Thyroid gland (tissue), 4 donors: ENCODE measurements around the gene UFM1. TPM values are rescaled to one million over a fixed set of nuclear protein-coding genes. Genes with fewer than 3 reads are reported as not detected.
"Not testable (repeated sequence)": the region's sequence is repeated elsewhere in the genome, so short reads cannot be mapped to it uniquely, and the experiment has no call there.

Experiments used
- DNase-seq, 2 donors: peaks; one replicate each; pipeline ENCODE4 v3.0.0-alpha.2; 2019
- H3K27ac ChIP-seq, 3 donors: fragments of 200-600 bp; sonication (generic); 1 replicate in 2 of 3; 2 replicates in 1 of 3; pipeline ENCODE4 v1.5.1; 2016 to 2019; ENCODE audit warnings: mild to moderate bottlenecking in 1 of 3, moderate library complexity in 1 of 3
- H3K27me3 ChIP-seq: fragments of 200-600 bp; sonication (generic); one replicate; pipeline ENCODE4 v1.5.1; 2019
- H3K36me3 ChIP-seq, 2 donors: fragments of 200-600 bp; sonication (generic); one replicate each; pipeline ENCODE4 v1.5.1; 2016 to 2019
- H3K4me1 ChIP-seq, 2 donors: fragments of 200-600 bp; sonication (generic); one replicate each; pipeline ENCODE4 v1.5.1; 2017 to 2019
- H3K4me3 ChIP-seq, 3 donors: fragments of 200-600 bp; sonication (generic); replicated peaks in 1 of 3; 1 replicate in 2 of 3; 2 replicates in 1 of 3; pipeline ENCODE4 v1.5.1; 2016; ENCODE audit warnings: mild to moderate bottlenecking in 1 of 3
- H3K9me3 ChIP-seq: fragments of 200-600 bp; sonication (generic); one replicate; pipeline ENCODE4 v1.5.1; 2017
- CTCF ChIP-seq, 6 experiments: fragments of 200-600 bp in 3 of 6; fragments of 450-650 bp in 3 of 6; sonication (generic) in 3 of 6; IDR thresholded peaks; one replicate each; pipeline ENCODE4 v1.5.1; 2016 to 2019; ENCODE audit warnings: antibody characterized with exemption in 6 of 6, mild to moderate bottlenecking in 2 of 6, inconsistent platforms in 1 of 6, moderate library complexity in 1 of 6
- POLR2A ChIP-seq, 2 donors: fragments of 450-650 bp; IDR thresholded peaks; one replicate each; pipeline ENCODE4 v1.6.1; 2017; ENCODE audit warnings: antibody characterized with exemption in 2 of 2, mild to moderate bottlenecking in 2 of 2, moderate library complexity in 1 of 2
- WGBS, 2 donors: methylation state at CpG; one replicate each; pipeline ENCODE4 v1.1.5; 2017; 5-methylcytosine and 5-hydroxymethylcytosine counted together
- intact Hi-C: fragments of 100-400 bp; cut with DNase I; formaldehyde crosslinking; loops from one replicate; pipeline ENCODE4 v1.15.1; 2023
- total RNA-seq, 4 donors: library from RNA; depleted of rRNA; stranded (reverse); fragments of >200 nt; gene quantifications; one replicate each; pipeline ENCODE4 v1.2.3, GENCODE V29; 2016

The UFM1 gene
- total RNA-seq, 4 donors from 2014 or later: 56.3 to 124 (median 77.9) TPM

DNA sequence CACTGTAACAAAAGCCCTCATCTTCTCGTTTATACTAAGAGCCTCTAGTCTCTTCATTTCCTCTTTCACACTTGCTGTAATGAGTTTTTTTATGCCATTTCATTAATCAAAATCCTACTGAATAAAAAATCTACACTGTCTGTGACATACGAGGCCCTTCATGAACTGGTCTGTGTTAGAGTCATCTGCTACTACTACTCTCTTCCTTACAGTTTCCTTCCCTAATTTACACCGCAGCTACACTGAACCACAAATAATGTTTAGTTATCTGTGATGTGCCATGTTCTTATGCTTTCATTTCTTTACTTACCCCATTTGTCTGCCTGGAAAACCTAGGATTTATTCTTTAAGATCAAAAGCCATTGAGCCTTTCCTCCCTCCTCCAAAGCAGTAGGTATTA, 16.0 kb downstream of the UFM1 start:
- Histone ChIP-seq H3K9me3 (no peaks in the 10 kb centered on the region), H3K4me3 (no peak overlapping the region), H3K27ac (no peak overlapping the region), H3K36me3 (peaks cover 0 to 3% of the 10 kb centered on the region in 2 donors), H3K27me3 (no peaks in the 10 kb centered on the region), H3K4me1 (no peaks in the 10 kb centered on the region)
- 74 to 75% methylated on average over 3 of the region's 3 CpGs for WGBS, 2 donors
- TF ChIP-seq POLR2A (IDR thresholded peaks at IDR 0.05) (no peak), CTCF (IDR thresholded peaks at IDR 0.05) (no peak)
- intact Hi-C loops: no loop called here
- DNase-seq: no peak

DNA sequence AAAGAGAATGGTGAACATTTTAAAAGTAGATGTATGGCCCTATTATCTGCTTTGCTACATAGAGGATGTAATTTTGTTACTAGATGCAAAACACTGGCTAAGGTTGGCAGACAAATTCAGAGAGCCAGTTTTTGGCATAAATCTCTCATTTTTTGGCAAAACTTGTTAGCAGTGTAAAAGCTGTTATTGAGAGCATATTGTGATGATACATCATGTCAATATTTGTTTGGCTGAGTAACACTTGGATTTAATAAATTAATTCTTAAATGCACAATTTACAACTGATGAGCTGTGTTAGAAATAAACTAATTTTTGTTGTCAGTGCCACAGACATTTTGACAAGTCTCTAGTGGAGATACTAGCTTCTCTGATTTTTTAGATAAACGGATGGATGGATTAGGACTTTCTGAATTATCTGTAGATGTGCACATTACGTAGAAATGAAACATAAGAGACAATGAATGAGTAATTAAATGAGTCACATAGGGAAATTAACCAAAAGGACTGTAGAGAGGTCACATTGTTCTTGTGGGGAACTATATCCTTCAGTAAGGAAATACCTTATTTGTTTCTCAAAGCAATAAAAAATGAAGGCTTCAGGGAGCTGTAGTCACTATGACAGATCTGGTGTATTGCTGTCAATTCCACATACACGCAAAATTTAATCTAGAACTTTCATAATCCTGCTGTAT, 17.4 kb downstream of the UFM1 start:
- H3K36me3 ChIP-seq: peaks cover 0 to 3% of the 10 kb centered on the region in 2 donors
- H3K4me1 ChIP-seq: no peaks in the 10 kb centered on the region
- H3K9me3 ChIP-seq: no peaks in the 10 kb centered on the region
- TF ChIP-seq CTCF (IDR thresholded peaks at IDR 0.05): no peak
- TF ChIP-seq POLR2A (IDR thresholded peaks at IDR 0.05): no peak
- no peak for DNase-seq
- no peak overlapping the region for H3K27ac ChIP-seq
- WGBS, 2 donors: 79 to 85% methylated on average over 3 of the region's 3 CpGs
- H3K4me3 ChIP-seq: no peak overlapping the region
- H3K27me3 ChIP-seq: no peaks in the 10 kb centered on the region
- intact Hi-C loops: no loop called here

GRCh38 chr13:38369058-38369457, 19.4 kb downstream of the UFM1 start:
- Histone ChIP-seq H3K36me3 (no peaks in the 10 kb centered on the region), H3K27ac (no peak overlapping the region), H3K27me3 (no peaks in the 10 kb centered on the region), H3K9me3 (no peaks in the 10 kb centered on the region), H3K4me3 (no peak overlapping the region), H3K4me1 (no peaks in the 10 kb centered on the region)
- no peak for DNase-seq
- intact Hi-C loops: no loop called here
- TF ChIP-seq CTCF (IDR thresholded peaks at IDR 0.05) (no peak), POLR2A (IDR thresholded peaks at IDR 0.05) (no peak)
- 49 to 70% methylated on average over 1 of the region's 1 CpG for WGBS, 2 donors

GRCh38 chr13:38370096-38370495, 20.4 kb downstream of the UFM1 start:
- H3K9me3 ChIP-seq, DNase-seq, H3K4me1 ChIP-seq, H3K27me3 ChIP-seq, H3K4me3 ChIP-seq, H3K36me3 ChIP-seq, H3K27ac ChIP-seq, intact Hi-C loops: not testable (repeated sequence)
- 86 to 94% methylated on average over 3 of the region's 3 CpGs for WGBS, 2 donors

GRCh38 chr13:38372820-38373383, 23.3 kb downstream of the UFM1 start:
- Histone ChIP-seq H3K27ac (no peak overlapping the region), H3K9me3 (no peaks in the 10 kb centered on the region), H3K27me3 (no peaks in the 10 kb centered on the region), H3K4me1 (no peaks in the 10 kb centered on the region), H3K36me3 (no peaks in the 10 kb centered on the region), H3K4me3 (no peak overlapping the region)
- DNase-seq: no peak
- TF ChIP-seq CTCF (IDR thresholded peaks at IDR 0.05) (no peak), POLR2A (IDR thresholded peaks at IDR 0.05) (no peak)
- WGBS, 2 donors: 13 to 23% methylated on average over 6 of the region's 6 CpGs
- intact Hi-C loops: no loop called here
